ENCODE measurements around the gene SLC25A38. TPM values are rescaled to one million over a fixed set of nuclear protein-coding genes. Genes with fewer than 3 reads are reported as not detected.

The SLC25A38 gene
- total RNA-seq, 1 experiment from 2014 or later, result 26.7 TPM

DNA sequence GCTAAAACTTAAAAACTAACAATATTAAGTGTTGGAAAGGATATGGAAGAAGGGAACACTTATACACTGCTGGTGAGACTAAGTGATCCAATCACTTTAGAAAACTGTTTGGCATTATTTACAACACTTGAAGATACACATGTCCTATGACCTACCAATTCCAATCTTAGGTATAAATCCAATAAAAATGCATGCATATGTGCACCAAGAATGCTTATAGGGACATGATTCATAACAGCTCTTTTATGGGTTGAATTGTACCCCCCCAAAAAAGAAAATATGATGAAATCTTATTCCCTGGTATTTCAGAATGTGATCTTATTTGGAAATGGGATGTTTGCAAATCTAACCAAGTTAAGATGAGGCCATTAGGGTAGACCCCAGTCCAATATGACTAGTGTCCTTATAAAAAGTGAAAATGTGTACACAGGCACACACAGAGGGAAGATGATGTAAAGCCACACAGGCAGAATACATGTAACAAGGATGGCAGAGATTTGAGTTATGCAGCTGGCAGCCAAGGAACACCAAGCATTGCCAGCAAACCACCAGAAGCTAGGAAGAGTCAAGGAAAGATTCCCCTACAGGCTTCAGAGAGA, 38.3 kb upstream of the SLC25A38 start:
- no peak for ATAC-seq
- CTCF ChIA-PET, result no interaction called here
- Histone ChIP-seq H3K27ac (ENCODE audit: low read depth, low read length) (no peak overlapping the region), H4K20me1 (ENCODE audit: insufficient read depth) (no peaks in the 10 kb centered on the region), H3K9me2 (ENCODE audit: insufficient read depth) (no peaks in the 10 kb centered on the region), H3K27me3 (ENCODE audit: insufficient read depth, low read length) (peaks cover 32% of the 10 kb centered on the region), H3K9ac (ENCODE audit: low read length) (no peak overlapping the region), H3K9me3 (ENCODE audit: control insufficient read depth in 1 of 2, insufficient read depth in 1 of 2, low read depth in 1 of 2, low read length in 2 of 2) (no peaks in the 10 kb centered on the region), H3K4me1 (ENCODE audit: control insufficient read depth in 1 of 2, insufficient read depth in 2 of 2, low read length in 2 of 2) (no peaks in the 10 kb centered on the region), H3K4me2 (ENCODE audit: low read length) (no peak overlapping the region), H2AFZ (ENCODE audit: low read depth, low read length, poor library complexity, severe bottlenecking) (no peak overlapping the region), H3K4me3 (replicated peaks in 1 of 2; ENCODE audit: low read depth in 1 of 2, low read length in 2 of 2) (no peak overlapping the region), H3K36me3 (ENCODE audit: control insufficient read depth in 1 of 2, insufficient read depth in 2 of 2, low read length in 2 of 2) (no peaks in the 10 kb centered on the region), H3K79me2 (ENCODE audit: insufficient read depth, low read length) (no peaks in the 10 kb centered on the region)
- TF ChIP-seq POLR2AphosphoS5 (IDR thresholded peaks at IDR 0.05; ENCODE audit: low read depth, low read length), result no peak
- no peak for TF ChIP-seq YY1 (IDR thresholded peaks at IDR 0.05; ENCODE audit: extremely low read depth, insufficient replicate concordance, low read depth, low read length)
- TF ChIP-seq, protein P1, sequence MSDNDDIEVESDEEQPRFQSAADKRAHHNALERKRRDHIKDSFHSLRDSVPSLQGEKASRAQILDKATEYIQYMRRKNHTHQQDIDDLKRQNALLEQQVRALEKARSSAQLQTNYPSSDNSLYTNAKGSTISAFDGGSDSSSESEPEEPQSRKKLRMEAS (IDR thresholded peaks at IDR 0.05), result no peak
- TF ChIP-seq ZNF274 (IDR thresholded peaks at IDR 0.05; ENCODE audit: low read depth, low read length), result no peak
- TF ChIP-seq JUND (IDR thresholded peaks at IDR 0.05), result no peak
- TF ChIP-seq TCF7L2 (IDR thresholded peaks at IDR 0.05; ENCODE audit: borderline replicate concordance, extremely low read depth, insufficient read depth, insufficient read length), result no peak
- TF ChIP-seq, protein P2, sequence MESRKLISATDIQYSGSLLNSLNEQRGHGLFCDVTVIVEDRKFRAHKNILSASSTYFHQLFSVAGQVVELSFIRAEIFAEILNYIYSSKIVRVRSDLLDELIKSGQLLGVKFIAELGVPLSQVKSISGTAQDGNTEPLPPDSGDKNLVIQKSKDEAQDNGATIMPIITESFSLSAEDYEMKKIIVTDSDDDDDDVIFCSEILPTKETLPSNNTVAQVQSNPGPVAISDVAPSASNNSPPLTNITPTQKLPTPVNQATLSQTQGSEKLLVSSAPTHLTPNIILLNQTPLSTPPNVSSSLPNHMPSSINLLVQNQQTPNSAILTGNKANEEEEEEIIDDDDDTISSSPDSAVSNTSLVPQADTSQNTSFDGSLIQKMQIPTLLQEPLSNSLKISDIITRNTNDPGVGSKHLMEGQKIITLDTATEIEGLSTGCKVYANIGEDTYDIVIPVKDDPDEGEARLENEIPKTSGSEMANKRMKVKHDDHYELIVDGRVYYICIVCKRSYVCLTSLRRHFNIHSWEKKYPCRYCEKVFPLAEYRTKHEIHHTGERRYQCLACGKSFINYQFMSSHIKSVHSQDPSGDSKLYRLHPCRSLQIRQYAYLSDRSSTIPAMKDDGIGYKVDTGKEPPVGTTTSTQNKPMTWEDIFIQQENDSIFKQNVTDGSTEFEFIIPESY (IDR thresholded peaks at IDR 0.05; ENCODE audit: extremely low read depth, insufficient replicate concordance, low read length), result no peak
- TF ChIP-seq, protein P3, sequence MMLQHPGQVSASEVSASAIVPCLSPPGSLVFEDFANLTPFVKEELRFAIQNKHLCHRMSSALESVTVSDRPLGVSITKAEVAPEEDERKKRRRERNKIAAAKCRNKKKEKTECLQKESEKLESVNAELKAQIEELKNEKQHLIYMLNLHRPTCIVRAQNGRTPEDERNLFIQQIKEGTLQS (IDR thresholded peaks at IDR 0.05), result no peak
- TF ChIP-seq EGR1 (IDR thresholded peaks at IDR 0.05; ENCODE audit: low read depth), result no peak
- no peak for TF ChIP-seq EZH2 (IDR thresholded peaks at IDR 0.05)
- no peak for TF ChIP-seq CBX3 (IDR thresholded peaks at IDR 0.05; ENCODE audit: low read depth)
- TF ChIP-seq, protein P4, sequence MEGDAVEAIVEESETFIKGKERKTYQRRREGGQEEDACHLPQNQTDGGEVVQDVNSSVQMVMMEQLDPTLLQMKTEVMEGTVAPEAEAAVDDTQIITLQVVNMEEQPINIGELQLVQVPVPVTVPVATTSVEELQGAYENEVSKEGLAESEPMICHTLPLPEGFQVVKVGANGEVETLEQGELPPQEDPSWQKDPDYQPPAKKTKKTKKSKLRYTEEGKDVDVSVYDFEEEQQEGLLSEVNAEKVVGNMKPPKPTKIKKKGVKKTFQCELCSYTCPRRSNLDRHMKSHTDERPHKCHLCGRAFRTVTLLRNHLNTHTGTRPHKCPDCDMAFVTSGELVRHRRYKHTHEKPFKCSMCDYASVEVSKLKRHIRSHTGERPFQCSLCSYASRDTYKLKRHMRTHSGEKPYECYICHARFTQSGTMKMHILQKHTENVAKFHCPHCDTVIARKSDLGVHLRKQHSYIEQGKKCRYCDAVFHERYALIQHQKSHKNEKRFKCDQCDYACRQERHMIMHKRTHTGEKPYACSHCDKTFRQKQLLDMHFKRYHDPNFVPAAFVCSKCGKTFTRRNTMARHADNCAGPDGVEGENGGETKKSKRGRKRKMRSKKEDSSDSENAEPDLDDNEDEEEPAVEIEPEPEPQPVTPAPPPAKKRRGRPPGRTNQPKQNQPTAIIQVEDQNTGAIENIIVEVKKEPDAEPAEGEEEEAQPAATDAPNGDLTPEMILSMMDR (IDR thresholded peaks at IDR 0.05 in 2 of 3, conservative IDR thresholded peaks at IDR 0.05 in 1 of 3; ENCODE audit: borderline replicate concordance in 1 of 3, insufficient read depth in 1 of 3, low read depth in 2 of 3, low read length in 2 of 3), result no peak
- no peak for TF ChIP-seq SRF (IDR thresholded peaks at IDR 0.05; ENCODE audit: low read depth)
- TF ChIP-seq SP1 (IDR thresholded peaks at IDR 0.05; ENCODE audit: low read depth), result no peak
- no peak for TF ChIP-seq ELF1 (IDR thresholded peaks at IDR 0.05; ENCODE audit: borderline replicate concordance, low read depth)
- intact Hi-C loops (cut with micrococcal nuclease), result no loop called here
- no peak for DNase-seq (ENCODE audit: low read depth, low spot score)
- BruUV-seq (replicated peaks), result no TSS peak
- RAD21 ChIA-PET (ENCODE audit: low non-redundant PET in 1 of 2, low total read pairs in 2 of 2, uncharacterized antibody in 2 of 2, unreplicated experiment in 2 of 2), result no interaction called here
- POLR2A ChIA-PET, result interaction anchor here (0.6 kb wide), 1 partner anchor 14 kb away, joined by 5 read pairs; no protein-coding TSS in a partner anchor

Measured in HCT116 (cell line).